Measurements from ENCODE around the gene DDX39A. TPM values are rescaled to one million over a fixed set of nuclear protein-coding genes. Genes with fewer than 3 reads are reported as not detected.
"Not testable (repeated sequence)": the region's sequence is repeated elsewhere in the genome, so short reads cannot be mapped to it uniquely, and the experiment has no call there.

The DDX39A gene
- total and polyA plus RNA-seq, 2 of the 8 experiments (the other 6 are each of a cell fraction or from before 2014, with no cell fraction given) = 139 TPM

GRCh38 chr19:14364098-14364443 is 55.1 kb downstream of the DDX39A start:
- not testable (repeated sequence) for H2BK15ac ChIP-seq (ENCODE audit: low read length); H4K91ac ChIP-seq (replicated peaks; ENCODE audit: insufficient read length, low read length); FAIRE-seq; H2AFZ ChIP-seq (ENCODE audit: low read length); H3K4ac ChIP-seq (replicated peaks; ENCODE audit: insufficient read length, low read depth, low read length); H2BK12ac ChIP-seq (ENCODE audit: low read depth, low read length); H3K18ac ChIP-seq (ENCODE audit: extremely low read depth, low read length); H3K79me2 ChIP-seq (ENCODE audit: control insufficient read depth in 1 of 2, insufficient read depth in 2 of 2, low read length in 2 of 2); H2BK120ac ChIP-seq (replicated peaks; ENCODE audit: low read depth, low read length); H3K27ac ChIP-seq (ENCODE audit: low read depth, low read length); H3K36me3 ChIP-seq (ENCODE audit: control insufficient read depth in 2 of 4, insufficient read depth in 4 of 4, low read length in 3 of 4); H3K23me2 ChIP-seq (ENCODE audit: low read depth, low read length); H2BK5ac ChIP-seq (ENCODE audit: low read depth, low read length); H4K5ac ChIP-seq (ENCODE audit: insufficient read length, low read depth, low read length); H4K20me1 ChIP-seq (replicated peaks in 1 of 2; ENCODE audit: control insufficient read depth in 1 of 2, insufficient read depth in 2 of 2, low read length in 2 of 2); H3K27me3 ChIP-seq (replicated peaks in 1 of 4; ENCODE audit: control insufficient read depth in 3 of 4, extremely low read depth in 1 of 4, insufficient read depth in 3 of 4, low read length in 3 of 4); H3K4me1 ChIP-seq (replicated peaks in 1 of 4; ENCODE audit: control insufficient read depth in 3 of 4, insufficient read depth in 4 of 4, low read length in 3 of 4); H3K9ac ChIP-seq (replicated peaks in 1 of 4; ENCODE audit: extremely low read depth in 1 of 4, low read depth in 3 of 4, low read length in 3 of 4); H2AK5ac ChIP-seq (ENCODE audit: low read depth, low read length); H2BK20ac ChIP-seq (ENCODE audit: low read length); H3K14ac ChIP-seq (ENCODE audit: insufficient read length); DNase-seq (ENCODE audit: low read depth in 1 of 2, low spot score in 2 of 2); H3K23ac ChIP-seq (ENCODE audit: insufficient read length); H3K9me3 ChIP-seq (ENCODE audit: insufficient read depth in 2 of 2, low read depth in 1 of 2, low read length in 1 of 2); H3K79me1 ChIP-seq (ENCODE audit: low read depth, low read length); H3K56ac ChIP-seq (replicated peaks; ENCODE audit: insufficient read length, low read depth, low read length)
- Histone ChIP-seq H3K4me3 (ENCODE audit: extremely low read depth in 1 of 4, insufficient read depth in 2 of 4, low read depth in 3 of 4, low read length in 4 of 4) (peak overlapping the region in 2 of 4 experiments; percentile 39 to 75; a peak in 4 of 8 replicates), H3K4me2 (ENCODE audit: insufficient read depth in 1 of 2, low read depth in 2 of 2, low read length in 2 of 2) (peak overlapping the region; percentile 32 to 81; a peak in 3 of 4 replicates), H4K8ac (ENCODE audit: extremely low read depth, insufficient read depth, low read length) (peak overlapping the region; percentile 95; the same call in 1 of the 2 replicates)
- ChIA-PET CTCF (ENCODE audit: partially characterized antibody) (interaction anchor here (0.7 to 10.3 kb wide), 9 partner anchors 15 to 227 kb away, joined by 3 to 114 read pairs (median 3); partner anchors contain the start of genes ADGRE5 and ASF1B), POLR2A (ENCODE audit: partially characterized antibody) (interaction anchor here (1.0 to 3.7 kb wide), 22 partner anchors 8 to 589 kb away, joined by 3 to 33 read pairs (median 3); partner anchors contain the start of genes ADGRE5 and C19orf53)
- WGBS, 2 experiments (ENCODE audit: extremely low coverage in 1 of 2, insufficient coverage in 1 of 2, insufficient read length in 1 of 2, insufficient replicate concordance in 2 of 2, low coverage in 1 of 2, low lambda C conversion rate in 2 of 2, missing lambda C conversion rate in 1 of 2) = 83% methylated on average over 9 of the region's 9 CpGs; no CpG with 5 or more reads in 1 of the 2 experiments

Data from H1 (cell line).